PFSK-1 (cell line): ENCODE data around the gene KDM2A.

ENCODE experiments used
- FOXP2 ChIP-seq: optimal IDR thresholded peaks from 2 replicates; pipeline ENCODE3; 2011; ENCODE audit warnings: borderline replicate concordance, control low read depth, inconsistent platforms; ENCODE audit not compliant: insufficient read depth; ENCODE audit errors: extremely low read length, extremely low read depth
- POLR2AphosphoS5 ChIP-seq: IDR thresholded peaks from 2 replicates; pipeline ENCODE4 v1.6.1; 2012; ENCODE audit warnings: low read depth, mild to moderate bottlenecking, control low read depth, low read length, moderate library complexity
- REST ChIP-seq, 2 experiments: IDR thresholded peaks; 2 replicates each; pipeline versions ENCODE4 v1.6.1 to v1.8.0; 2011 to 2012; ENCODE audit warnings: low read depth in 2 of 2, low read length in 2 of 2, control low read depth in 1 of 2, inconsistent platforms in 1 of 2, mild to moderate bottlenecking in 1 of 2, moderate library complexity in 1 of 2; ENCODE audit not compliant: insufficient read depth in 1 of 2
- SIN3A ChIP-seq: IDR thresholded peaks from 2 replicates; pipeline ENCODE4 v1.6.1; 2012; ENCODE audit warnings: mild to moderate bottlenecking, low read length, moderate library complexity, borderline replicate concordance; ENCODE audit not compliant: insufficient read depth
- TAF1 ChIP-seq: IDR thresholded peaks from 2 replicates; pipeline ENCODE4 v1.6.1; 2012; ENCODE audit warnings: low read length, control low read depth, borderline replicate concordance; ENCODE audit not compliant: insufficient read depth

Gene KDM2A

DNA sequence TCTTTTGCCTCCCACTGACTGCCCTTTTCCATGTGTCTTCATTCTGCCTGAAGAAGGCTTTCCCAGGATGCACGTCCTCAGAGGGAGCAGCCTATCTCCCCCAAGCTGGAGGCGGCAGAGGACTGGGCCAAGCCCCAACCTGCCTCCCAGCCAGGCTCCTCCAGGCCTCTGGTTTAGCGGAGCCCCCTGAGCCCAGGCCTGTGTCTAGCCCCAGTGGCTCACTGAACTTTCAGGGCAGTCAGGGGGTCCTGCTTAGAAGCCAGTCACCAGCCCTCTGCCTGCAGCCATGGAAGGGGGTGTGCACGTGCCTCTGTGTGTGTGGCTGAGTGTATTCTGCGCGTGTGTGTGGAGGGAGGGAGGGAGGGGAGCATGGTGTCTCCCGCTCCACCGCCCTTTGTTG lies 136.8 kb downstream of the KDM2A start:
- no peak for TF ChIP-seq POLR2AphosphoS5
- no peak for TF ChIP-seq TAF1
- no peak for TF ChIP-seq REST (IDR thresholded peaks at IDR 0.05; ENCODE audit: insufficient read depth in 1 of 2, low read depth in 2 of 2, low read length in 2 of 2)

DNA sequence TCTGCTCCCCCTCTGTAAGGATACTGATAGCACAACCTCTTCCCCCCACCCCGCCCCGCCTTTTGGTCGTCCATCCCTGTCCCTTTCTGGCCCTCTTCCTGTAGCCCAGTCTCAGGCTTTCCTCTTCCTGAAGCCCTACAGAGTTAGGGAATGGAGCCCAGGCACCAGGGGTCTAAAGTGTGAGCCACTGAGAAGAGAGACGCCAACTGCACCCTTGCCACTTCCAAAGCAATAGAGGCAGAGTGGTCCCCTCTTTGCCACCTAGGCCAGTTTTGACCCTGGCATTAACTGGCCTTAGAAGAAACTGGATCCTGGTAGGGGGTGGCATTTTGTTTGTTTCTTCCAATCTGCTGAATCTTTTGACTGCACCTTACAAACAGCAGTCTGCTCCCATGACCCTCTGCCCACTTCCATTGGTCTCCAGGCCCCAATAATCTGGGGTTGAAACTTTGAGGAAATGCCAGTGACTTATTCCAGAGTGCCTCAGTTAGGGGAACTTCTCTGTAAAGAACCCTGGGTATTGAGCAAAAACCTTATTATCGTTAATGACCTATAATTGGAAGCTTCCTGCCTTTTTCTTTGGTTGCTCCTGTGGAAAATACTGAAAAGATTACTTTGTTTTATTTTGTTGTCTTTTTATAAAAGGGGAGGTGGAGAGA lies 137.5 kb downstream of the KDM2A start:
- TF ChIP-seq REST (IDR thresholded peaks at IDR 0.05; ENCODE audit: insufficient read depth in 1 of 2, low read depth in 2 of 2, low read length in 2 of 2), result no peak
- TF ChIP-seq SIN3A, result no peak
- no peak for TF ChIP-seq TAF1
- no peak for TF ChIP-seq FOXP2
- TF ChIP-seq POLR2AphosphoS5, result no peak

GRCh38 chr11:67260406-67260805 lies 141.3 kb downstream of the KDM2A start:
- no peak for TF ChIP-seq POLR2AphosphoS5
- no peak for TF ChIP-seq FOXP2
- no peak for TF ChIP-seq SIN3A
- no peak for TF ChIP-seq REST (IDR thresholded peaks at IDR 0.05; ENCODE audit: insufficient read depth in 1 of 2, low read depth in 2 of 2, low read length in 2 of 2)
- no peak for TF ChIP-seq TAF1

GRCh38 chr11:67261640-67261945 lies 142.5 kb downstream of the KDM2A start:
- TF ChIP-seq TAF1, result no peak
- TF ChIP-seq SIN3A, result no peak

DNA sequence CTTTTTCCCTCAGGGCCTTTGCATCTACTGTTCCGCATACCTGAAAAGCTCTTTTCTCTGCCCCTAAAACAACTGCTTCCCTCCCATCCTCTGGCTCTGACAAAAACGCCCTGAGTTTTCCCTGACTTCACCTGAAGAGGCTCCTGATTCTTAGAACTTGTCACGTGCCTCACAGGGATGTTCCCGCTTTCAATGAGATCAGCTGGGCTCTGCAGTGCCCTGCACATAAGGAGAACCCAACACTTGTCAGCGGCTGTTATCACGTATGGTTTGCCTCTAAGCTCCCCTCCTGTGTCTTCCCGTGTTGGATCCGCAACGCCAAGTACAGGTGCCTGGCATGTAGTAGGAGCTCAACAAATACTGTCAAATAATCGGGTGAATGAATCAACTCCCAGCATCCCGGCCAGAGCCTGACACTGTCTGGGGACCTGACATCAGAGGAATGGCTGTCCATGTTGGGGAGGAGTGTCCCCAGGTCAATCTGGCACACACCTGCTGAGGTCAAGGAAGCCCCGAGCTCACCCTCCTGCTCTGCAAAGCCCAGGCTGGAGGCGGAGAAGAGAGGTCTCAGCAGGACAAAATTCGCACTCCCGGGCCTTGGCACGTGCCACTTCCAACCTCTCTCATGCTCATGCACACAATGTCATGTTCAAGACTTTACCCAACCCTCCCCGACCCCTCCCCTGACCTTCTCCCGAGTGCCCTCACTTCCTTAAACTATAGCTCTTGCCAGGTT lies 143.1 kb downstream of the KDM2A start:
- TF ChIP-seq REST (IDR thresholded peaks at IDR 0.05; ENCODE audit: insufficient read depth in 1 of 2, low read depth in 2 of 2, low read length in 2 of 2), result no peak
- TF ChIP-seq POLR2AphosphoS5, result no peak
- TF ChIP-seq TAF1, result no peak
- TF ChIP-seq SIN3A, result no peak
- no peak for TF ChIP-seq FOXP2
